Body of pancreas (tissue), 4 donors: ENCODE measurements around the gene WBP1L.

ENCODE experiments used
- POLR2A ChIP-seq, 3 donors: fragments of 450-650 bp; IDR thresholded peaks; one replicate each; pipeline ENCODE4 v1.6.1; 2016; ENCODE audit warnings: antibody characterized with exemption in 3 of 3, mild to moderate bottlenecking in 2 of 3
- TF ChIP-seq, protein P1 (sequence below), 7 experiments: fragments of 450-650 bp in 4 of 7; fragments of 200-600 bp in 3 of 7; sonication (generic) in 3 of 7; IDR thresholded peaks; one replicate each; pipeline ENCODE4 v1.5.1; 2016 to 2019; ENCODE audit warnings: antibody characterized with exemption in 7 of 7

DNA sequence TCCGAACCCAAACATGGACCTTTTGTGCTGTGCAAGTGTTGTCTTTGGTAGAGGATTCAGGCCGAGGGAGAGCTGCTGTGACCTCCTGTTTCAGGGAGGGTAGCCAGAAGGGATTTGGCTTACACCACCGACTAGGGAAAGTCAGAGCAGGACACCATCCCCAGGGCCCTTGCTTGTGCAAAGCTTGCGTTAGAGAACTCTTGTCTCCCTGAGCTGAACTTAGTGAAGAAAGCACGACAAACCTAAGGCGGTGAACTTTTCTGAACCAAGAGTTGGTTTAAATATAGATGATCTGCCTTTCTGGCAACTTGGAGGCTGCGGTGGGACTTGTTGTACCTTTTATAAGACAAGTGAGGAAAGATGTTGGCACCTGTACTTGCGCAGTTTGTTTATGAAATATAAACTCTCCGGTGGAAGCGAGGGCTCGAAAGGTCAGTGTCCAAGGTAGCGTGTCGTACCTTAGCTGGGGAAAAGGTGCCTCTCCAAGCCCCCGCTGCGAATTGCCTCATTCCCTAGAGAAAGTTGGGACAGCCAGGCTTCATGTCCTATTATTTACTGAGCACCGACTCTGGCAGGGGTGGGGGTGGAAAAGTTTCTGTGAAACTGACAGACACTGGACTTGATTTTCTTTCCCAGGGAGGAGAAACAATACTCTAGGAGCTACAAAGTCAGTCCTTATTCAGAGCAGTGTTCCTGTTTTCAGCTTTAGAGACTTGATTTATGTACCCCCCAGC is 31.6 kb downstream of the WBP1L start:
- TF ChIP-seq, protein P1, sequence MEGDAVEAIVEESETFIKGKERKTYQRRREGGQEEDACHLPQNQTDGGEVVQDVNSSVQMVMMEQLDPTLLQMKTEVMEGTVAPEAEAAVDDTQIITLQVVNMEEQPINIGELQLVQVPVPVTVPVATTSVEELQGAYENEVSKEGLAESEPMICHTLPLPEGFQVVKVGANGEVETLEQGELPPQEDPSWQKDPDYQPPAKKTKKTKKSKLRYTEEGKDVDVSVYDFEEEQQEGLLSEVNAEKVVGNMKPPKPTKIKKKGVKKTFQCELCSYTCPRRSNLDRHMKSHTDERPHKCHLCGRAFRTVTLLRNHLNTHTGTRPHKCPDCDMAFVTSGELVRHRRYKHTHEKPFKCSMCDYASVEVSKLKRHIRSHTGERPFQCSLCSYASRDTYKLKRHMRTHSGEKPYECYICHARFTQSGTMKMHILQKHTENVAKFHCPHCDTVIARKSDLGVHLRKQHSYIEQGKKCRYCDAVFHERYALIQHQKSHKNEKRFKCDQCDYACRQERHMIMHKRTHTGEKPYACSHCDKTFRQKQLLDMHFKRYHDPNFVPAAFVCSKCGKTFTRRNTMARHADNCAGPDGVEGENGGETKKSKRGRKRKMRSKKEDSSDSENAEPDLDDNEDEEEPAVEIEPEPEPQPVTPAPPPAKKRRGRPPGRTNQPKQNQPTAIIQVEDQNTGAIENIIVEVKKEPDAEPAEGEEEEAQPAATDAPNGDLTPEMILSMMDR (IDR thresholded peaks at IDR 0.05), result no peak
- no peak for TF ChIP-seq POLR2A (IDR thresholded peaks at IDR 0.05)
